ENCODE results near the gene CIAPIN1.
"Not testable (repeated sequence)": the region's sequence is repeated elsewhere in the genome, so short reads cannot be mapped to it uniquely, and the experiment has no call there.

CIAPIN1 gene

GRCh38 chr16:57439947-57440346, 7.2 kb downstream of the CIAPIN1 start:
- DNase-seq, result not testable (repeated sequence)

- no peak for DNase-seq
Measured at GRCh38 chr16:57435838-57436237, 11.3 kb downstream of the CIAPIN1 start.

GRCh38 chr16:57434003-57434402, 13.2 kb downstream of the CIAPIN1 start:
- no peak for DNase-seq

- no peak for DNase-seq
Measured at GRCh38 chr16:57432989-57433388, 14.2 kb downstream of the CIAPIN1 start.

GRCh38 chr16:57432505-57432904, 14.7 kb downstream of the CIAPIN1 start:
- DNase-seq, result no peak

GRCh38 chr16:57430955-57431354, 16.2 kb downstream of the CIAPIN1 start:
- DNase-seq, result no peak

GRCh38 chr16:57427824-57428223, 19.4 kb downstream of the CIAPIN1 start:
- no peak for DNase-seq

GRCh38 chr16:57427307-57427706, 19.9 kb downstream of the CIAPIN1 start:
- DNase-seq, result no peak

GRCh38 chr16:57426356-57426755, 20.8 kb downstream of the CIAPIN1 start:
- no peak for DNase-seq

- DNase-seq, result no peak
Measured at GRCh38 chr16:57424583-57424982, 22.6 kb downstream of the CIAPIN1 start.

GRCh38 chr16:57423152-57423551, 24.0 kb downstream of the CIAPIN1 start:
- DNase-seq, result no peak

GRCh38 chr16:57422026-57422944, 24.9 kb downstream of the CIAPIN1 start:
- peak; percentile 71 for DNase-seq

- DNase-seq, result no peak
Measured at GRCh38 chr16:57419506-57419905, 27.7 kb downstream of the CIAPIN1 start.

- DNase-seq, result no peak
Measured at GRCh38 chr16:57416084-57416483, 31.1 kb downstream of the CIAPIN1 start.

- DNase-seq, result no peak
Measured at GRCh38 chr16:57413733-57414132, 33.5 kb downstream of the CIAPIN1 start.

GRCh38 chr16:57413301-57413730, 33.9 kb downstream of the CIAPIN1 start:
- no peak for DNase-seq

- DNase-seq, result no peak
Measured at GRCh38 chr16:57412584-57412983, 34.6 kb downstream of the CIAPIN1 start.

GRCh38 chr16:57411362-57411976, 35.7 kb downstream of the CIAPIN1 start:
- DNase-seq, result no peak

- DNase-seq, result no peak
Measured at GRCh38 chr16:57409870-57410587, 37.2 kb downstream of the CIAPIN1 start.

GRCh38 chr16:57409065-57409464, 38.1 kb downstream of the CIAPIN1 start:
- no peak for DNase-seq

- DNase-seq, result no peak
Measured at GRCh38 chr16:57407521-57408353, 39.4 kb downstream of the CIAPIN1 start.

- DNase-seq, result no peak
Measured at GRCh38 chr16:57406881-57407280, 40.3 kb downstream of the CIAPIN1 start.

GRCh38 chr16:57405097-57405496, 42.1 kb downstream of the CIAPIN1 start:
- no peak for DNase-seq
